RWPE2 (cell line): ENCODE measurements around the gene DYNLL1.

Source experiments
- ATAC-seq: fragments of 200-7000 bp; cut with Tn5 transposase; 3 replicates; pipeline ENCODE4 v1.9.1; 2021; ENCODE audit warnings: low read depth
- DNase-seq: peaks from one replicate; pipeline ENCODE4 v3.0.0-alpha.2; 2020; ENCODE audit warnings: low spot score
- H3K27ac ChIP-seq: fragments of 450-650 bp; 2 replicates; pipeline ENCODE4 v1.5.1; 2017; ENCODE audit warnings: mild to moderate bottlenecking; ENCODE audit not compliant: poor library complexity, severe bottlenecking
- H3K27me3 ChIP-seq: fragments of 250-450 bp; sonication (Bioruptor Pico); 2 replicates; pipeline ENCODE4 v1.5.1; 2021; ENCODE audit warnings: mild to moderate bottlenecking, moderate library complexity; ENCODE audit not compliant: insufficient read depth, poor library complexity, severe bottlenecking
- H3K36me3 ChIP-seq: fragments of 250-450 bp; sonication (Bioruptor Pico); 2 replicates; pipeline ENCODE4 v1.5.1; 2020; ENCODE audit warnings: low read depth, mild to moderate bottlenecking, moderate library complexity
- H3K4me1 ChIP-seq: fragments of 250-450 bp; sonication (Bioruptor Pico); 2 replicates; pipeline ENCODE4 v1.5.1; 2021; ENCODE audit warnings: mild to moderate bottlenecking, moderate library complexity; ENCODE audit not compliant: insufficient read depth, poor library complexity, severe bottlenecking
- H3K4me3 ChIP-seq: fragments of 250-450 bp; sonication (Bioruptor Pico); 2 replicates; pipeline ENCODE4 v1.5.1; 2021; ENCODE audit warnings: mild to moderate bottlenecking, moderate library complexity; ENCODE audit not compliant: severe bottlenecking
- H3K9me3 ChIP-seq: fragments of 250-450 bp; sonication (Bioruptor Pico); 2 replicates; pipeline ENCODE4 v1.5.1; 2021; ENCODE audit warnings: mild to moderate bottlenecking, moderate library complexity; ENCODE audit not compliant: severe bottlenecking
- CTCF ChIP-seq: fragments of 450-650 bp; IDR thresholded peaks from one replicate; pipeline ENCODE4 v1.5.1; 2017; ENCODE audit warnings: mild to moderate bottlenecking, moderate library complexity; ENCODE audit not compliant: poor library complexity, severe bottlenecking

The DYNLL1 gene

GRCh38 chr12:120496413-120497340 lies 764 bp downstream of the DYNLL1 start:
- DNase-seq = no peak
- Histone ChIP-seq H3K27ac (peak overlapping the region; percentile 73), H3K4me3 (peak overlapping the region; percentile 50), H3K36me3 (peaks cover 33% of the 10 kb centered on the region), H3K9me3 (no peaks in the 10 kb centered on the region), H3K4me1 (peaks cover 21% of the 10 kb centered on the region), H3K27me3 (no peaks in the 10 kb centered on the region)
- TF ChIP-seq CTCF = peak; percentile 37
- peak; percentile 11; the same call in 2 of the 3 replicates for ATAC-seq

GRCh38 chr12:120497524-120498150 lies 1.7 kb downstream of the DYNLL1 start:
- peaks cover 21% of the 10 kb centered on the region for H3K4me1 ChIP-seq
- peak overlapping the region; percentile 50 for H3K4me3 ChIP-seq
- no peaks in the 10 kb centered on the region for H3K9me3 ChIP-seq
- no peak for TF ChIP-seq CTCF
- DNase-seq (no peak), ATAC-seq (no peak)
- no peaks in the 10 kb centered on the region for H3K27me3 ChIP-seq
- peaks cover 28% of the 10 kb centered on the region for H3K36me3 ChIP-seq
- peak overlapping the region; percentile 73 for H3K27ac ChIP-seq

GRCh38 chr12:120498870-120499515 lies 3.1 kb downstream of the DYNLL1 start:
- Histone ChIP-seq H3K36me3 (peaks cover 36% of the 10 kb centered on the region), H3K4me1 (peaks cover 21% of the 10 kb centered on the region), H3K27ac (peak overlapping the region; percentile 73), H3K9me3 (no peaks in the 10 kb centered on the region), H3K4me3 (no peak overlapping the region), H3K27me3 (no peaks in the 10 kb centered on the region)
- TF ChIP-seq CTCF = no peak
- ATAC-seq (no peak), DNase-seq (no peak)

- no peaks in the 10 kb centered on the region for H3K27me3 ChIP-seq
- no peak overlapping the region for H3K27ac ChIP-seq
- no peaks in the 10 kb centered on the region for H3K9me3 ChIP-seq
- ATAC-seq (no peak), DNase-seq (no peak)
- H3K36me3 ChIP-seq = peaks cover 46% of the 10 kb centered on the region
- peaks cover 15% of the 10 kb centered on the region for H3K4me1 ChIP-seq
- H3K4me3 ChIP-seq = no peak overlapping the region
- no peak for TF ChIP-seq CTCF
Observed at GRCh38 chr12:120500581-120500980, 4.7 kb downstream of the DYNLL1 start.
